PC-3 (cell line): Measurements from ENCODE around the gene ACO2. TPM values are rescaled to one million over a fixed set of nuclear protein-coding genes. Genes with fewer than 3 reads are reported as not detected.

ENCODE experiments used
- ATAC-seq: fragments of 200-7000 bp; cut with Tn5 transposase; 2 replicates; pipeline ENCODE4 v1.9.1; 2020; ENCODE audit warnings: mild to moderate bottlenecking, moderate library complexity
- BruUV-seq: library from RNA; stranded (reverse); fragments of 400-500 nt; replicated peaks from 2 replicates; lab custom pipeline; 2021; lab: Mats Ljungman, UMichigan
- CTCF ChIA-PET: fragments of 300-600 bp; sonication (Branson Sonifier 250); formaldehyde crosslinking; loops from one replicate; lab custom pipeline; 2022; ENCODE audit warnings: antibody characterized with exemption; lab: Charles Lee
- POLR2A ChIA-PET: fragments of 300-600 bp; sonication (Branson Sonifier 250); formaldehyde crosslinking; loops from one replicate; lab custom pipeline; 2022; ENCODE audit warnings: antibody characterized with exemption; ENCODE audit not compliant: unreplicated experiment; lab: Charles Lee
- DNase-seq: peaks from one replicate; pipeline ENCODE4 v3.0.0-alpha.2; 2015
- H2AFZ ChIP-seq: fragments of 300-600 bp; sonication (generic); 2 replicates; pipeline ENCODE4 v1.6.0; 2016; ENCODE audit warnings: antibody characterized with exemption, low read length
- H3F3A ChIP-seq: fragments of 300-600 bp; sonication (generic); one replicate; pipeline ENCODE4 v1.6.0; 2017; ENCODE audit warnings: antibody characterized with exemption, low read length, control low read depth, mild to moderate bottlenecking; ENCODE audit not compliant: unreplicated experiment
- H3K27ac ChIP-seq: fragments of 300-600 bp; sonication (generic); 2 replicates; pipeline ENCODE4 v1.5.1; 2016; ENCODE audit warnings: mild to moderate bottlenecking, low read length
- H3K27me3 ChIP-seq: fragments of 300-600 bp; sonication (generic); 2 replicates; pipeline ENCODE4 v1.6.1; 2016; ENCODE audit warnings: low read length, mixed read lengths
- H3K36me3 ChIP-seq: fragments of 300-600 bp; sonication (generic); 2 replicates; pipeline ENCODE4 v1.6.1; 2016; ENCODE audit warnings: low read depth, mixed run types, low read length, mixed read lengths
- H3K4me1 ChIP-seq: fragments of 300-600 bp; sonication (generic); 2 replicates; pipeline ENCODE4 v1.5.1; 2016; ENCODE audit warnings: low read length; ENCODE audit not compliant: insufficient read depth
- H3K4me2 ChIP-seq: fragments of 300-600 bp; sonication (generic); 2 replicates; pipeline ENCODE4 v1.6.0; 2016; ENCODE audit warnings: low read length
- H3K4me3 ChIP-seq: fragments of 300-600 bp; sonication (generic); 2 replicates; pipeline ENCODE4 v1.5.1; 2016; ENCODE audit warnings: mild to moderate bottlenecking, low read length, mixed read lengths
- H3K79me2 ChIP-seq: fragments of 300-600 bp; sonication (generic); 2 replicates; pipeline ENCODE4 v1.6.1; 2017; ENCODE audit warnings: low read length, mixed read lengths
- H3K9ac ChIP-seq: fragments of 300-600 bp; sonication (generic); 2 replicates; pipeline ENCODE4 v1.6.0; 2016; ENCODE audit warnings: mild to moderate bottlenecking, low read length
- H3K9me2 ChIP-seq: fragments of 300-600 bp; sonication (generic); replicated peaks from 2 replicates; pipeline ENCODE4 v1.6.1; 2016; ENCODE audit warnings: mixed run types, low read length, mixed read lengths
- H3K9me3 ChIP-seq: fragments of 300-600 bp; sonication (generic); 2 replicates; pipeline ENCODE4 v1.6.1; 2016; ENCODE audit warnings: low read length, mixed read lengths
- H4K20me1 ChIP-seq: fragments of 300-600 bp; sonication (generic); 2 replicates; pipeline ENCODE4 v1.6.1; 2016; ENCODE audit warnings: low read length, mixed read lengths
- CTCF ChIP-seq: fragments of 300-600 bp; sonication (generic); conservative IDR thresholded peaks from 2 replicates; pipeline ENCODE4 v1.5.1; 2017; ENCODE audit warnings: antibody characterized with exemption, low read depth, mild to moderate bottlenecking, low read length
- EZH2 ChIP-seq: fragments of 300-600 bp; sonication (generic); IDR thresholded peaks from one replicate; pipeline ENCODE4 v1.6.1; 2017; ENCODE audit warnings: antibody characterized with exemption, mild to moderate bottlenecking, low read length; ENCODE audit not compliant: unreplicated experiment
- EZH2phosphoT487 ChIP-seq: fragments of 300-600 bp; sonication (generic); IDR thresholded peaks from 2 replicates; pipeline ENCODE4 v1.6.1; 2018; ENCODE audit warnings: mild to moderate bottlenecking, antibody characterized with exemption, low read length, borderline replicate concordance
- intact Hi-C: fragments of 100-400 bp; cut with micrococcal nuclease; formaldehyde crosslinking; loops from 2 replicates; pipeline ENCODE4 v1.9.0; 2023
- total RNA-seq: library from RNA; depleted of rRNA; stranded (reverse); fragments of >200 nt; gene quantifications from 2 replicates; pipeline ENCODE4 v1.2.3, GENCODE V29; 2014

The ACO2 gene
- total RNA-seq, 1 experiment from 2014 or later: 130 TPM

- ChIA-PET CTCF (no interaction called here), POLR2A (no interaction called here)
- Histone ChIP-seq H3K9me3 (no peaks in the 10 kb centered on the region), H3K4me1 (peaks cover 14% of the 10 kb centered on the region), H3K79me2 (peaks cover 8% of the 10 kb centered on the region; the same call in 1 of the 2 replicates), H3K27ac (no peak overlapping the region), H3K9ac (no peak overlapping the region), H3F3A (no peaks in the 10 kb centered on the region), H4K20me1 (no peaks in the 10 kb centered on the region), H3K4me2 (no peak overlapping the region), H3K4me3 (no peak overlapping the region), H3K36me3 (peaks cover 24% of the 10 kb centered on the region), H3K9me2 (no peaks in the 10 kb centered on the region), H2AFZ (no peak overlapping the region), H3K27me3 (no peaks in the 10 kb centered on the region)
- TF ChIP-seq CTCF: no peak
- TF ChIP-seq EZH2phosphoT487: no peak
- TF ChIP-seq EZH2: no peak
- no TSS peak for BruUV-seq
- DNase-seq (no peak), ATAC-seq (no peak)
- intact Hi-C loops: no loop called here
Measured at GRCh38 chr22:41511521-41511968, 42.6 kb downstream of the ACO2 start.

GRCh38 chr22:41512421-41513194 is 43.7 kb downstream of the ACO2 start:
- no TSS peak for BruUV-seq
- Histone ChIP-seq H3K27ac (peak overlapping the region; percentile 17), H3K9me3 (no peaks in the 10 kb centered on the region), H3K4me2 (peak overlapping the region; percentile 36), H3K9ac (no peak overlapping the region), H3F3A (no peaks in the 10 kb centered on the region), H3K36me3 (peaks cover 24% of the 10 kb centered on the region), H3K9me2 (no peaks in the 10 kb centered on the region), H3K79me2 (peaks cover 8% of the 10 kb centered on the region; the same call in 1 of the 2 replicates), H3K27me3 (no peaks in the 10 kb centered on the region), H3K4me3 (no peak overlapping the region), H4K20me1 (no peaks in the 10 kb centered on the region), H3K4me1 (peaks cover 23% of the 10 kb centered on the region), H2AFZ (no peak overlapping the region)
- TF ChIP-seq EZH2 (no peak), EZH2phosphoT487 (no peak), CTCF (no peak)
- peak; percentile 95 for ATAC-seq
- DNase-seq: peak; percentile 79
- ChIA-PET CTCF (interaction anchor here (0.6 kb wide), 1 partner anchor 77 kb away, joined by 3 read pairs; the partner anchor contains the start of gene PMM1), POLR2A (no interaction called here)
- intact Hi-C loops: no loop called here

- Histone ChIP-seq H3K9me2 (no peaks in the 10 kb centered on the region), H3K4me1 (peaks cover 24% of the 10 kb centered on the region), H3K4me2 (peak overlapping the region; percentile 36; the same call in 1 of the 2 replicates), H3K36me3 (peaks cover 20% of the 10 kb centered on the region; the same call in 1 of the 2 replicates), H3K4me3 (no peak overlapping the region), H3F3A (no peaks in the 10 kb centered on the region), H3K27me3 (no peaks in the 10 kb centered on the region), H3K9me3 (no peaks in the 10 kb centered on the region), H2AFZ (no peak overlapping the region), H4K20me1 (no peaks in the 10 kb centered on the region), H3K27ac (0 out of 2 replicates have a peak overlapping the region, but pooled peaks have one; percentile 3), H3K9ac (no peak overlapping the region), H3K79me2 (peaks cover 8% of the 10 kb centered on the region; the same call in 1 of the 2 replicates)
- ChIA-PET POLR2A (no interaction called here), CTCF (no interaction called here)
- ATAC-seq: no peak
- no peak for TF ChIP-seq CTCF
- TF ChIP-seq EZH2phosphoT487: no peak
- no peak for TF ChIP-seq EZH2
- no peak for DNase-seq
- intact Hi-C loops: no loop called here
- no TSS peak for BruUV-seq
Measured at GRCh38 chr22:41513391-41513790, 44.5 kb downstream of the ACO2 start.
